EL (cell line): ENCODE results near the gene FGF21.
"Not testable (repeated sequence)": the region's sequence is repeated elsewhere in the genome, so short reads cannot be mapped to it uniquely, and the experiment has no call there.

Experiments used
- DNase-seq: peaks from one replicate; pipeline ENCODE4 v3.0.0-alpha.2; 2016

FGF21 gene, protein sequence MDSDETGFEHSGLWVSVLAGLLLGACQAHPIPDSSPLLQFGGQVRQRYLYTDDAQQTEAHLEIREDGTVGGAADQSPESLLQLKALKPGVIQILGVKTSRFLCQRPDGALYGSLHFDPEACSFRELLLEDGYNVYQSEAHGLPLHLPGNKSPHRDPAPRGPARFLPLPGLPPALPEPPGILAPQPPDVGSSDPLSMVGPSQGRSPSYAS

GRCh38 chr19:48755084-48755641, at the start of gene FGF21:
Gene FGF21, plus strand, starts transcription at chr19:48755524. Its CDS starts 713 bp downstream, at chr19:48756237.
- DNase-seq, result peak; percentile 13

DNA sequence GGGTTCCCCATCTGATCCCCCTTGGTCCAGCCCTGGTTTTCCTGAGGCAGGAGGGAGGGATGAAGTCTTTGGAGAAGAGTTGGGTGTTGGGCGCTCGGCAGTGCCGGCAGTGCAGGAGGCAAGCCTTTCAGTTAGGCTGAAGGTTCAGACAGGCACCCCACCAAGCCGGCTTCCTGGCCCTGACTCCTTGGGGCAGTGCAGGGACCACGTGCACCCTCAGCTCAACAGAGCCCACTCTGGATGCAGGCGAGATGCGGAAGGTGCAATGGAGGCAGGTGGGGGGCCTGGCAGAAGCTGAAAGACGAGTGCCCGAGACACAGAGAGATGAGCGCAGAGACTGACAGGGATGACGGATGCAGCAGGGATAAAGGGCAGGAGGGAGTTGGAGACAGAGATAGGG, 46.9 kb upstream of the FGF21 start:
- DNase-seq, result no peak

DNA sequence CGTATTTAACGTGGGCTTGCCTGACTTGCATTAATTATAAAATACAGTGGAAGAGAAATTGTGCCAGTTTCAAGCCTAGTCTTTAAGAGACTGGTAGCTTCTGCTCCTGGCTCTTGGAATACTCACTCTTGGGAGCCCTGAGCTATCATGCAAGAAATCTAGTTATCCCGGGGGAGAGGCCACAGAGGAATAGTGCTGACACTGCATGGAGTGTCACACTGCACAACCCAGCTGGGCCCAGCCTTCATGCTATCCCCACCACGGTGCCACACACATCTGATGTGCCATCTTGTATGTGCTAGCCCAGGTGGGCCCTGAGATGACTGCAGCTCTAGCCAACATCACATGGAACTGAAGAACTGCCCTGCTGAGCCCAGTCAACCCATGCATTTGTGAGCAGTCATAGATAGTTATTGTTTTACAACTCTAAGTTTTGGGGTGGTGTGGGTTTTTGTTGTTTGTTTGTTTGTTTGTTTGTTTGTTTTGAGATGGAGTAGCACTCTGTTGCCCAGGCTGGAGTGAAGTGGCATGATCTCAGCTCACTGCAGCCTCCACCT, 44.1 kb upstream of the FGF21 start:
- no peak for DNase-seq

DNA sequence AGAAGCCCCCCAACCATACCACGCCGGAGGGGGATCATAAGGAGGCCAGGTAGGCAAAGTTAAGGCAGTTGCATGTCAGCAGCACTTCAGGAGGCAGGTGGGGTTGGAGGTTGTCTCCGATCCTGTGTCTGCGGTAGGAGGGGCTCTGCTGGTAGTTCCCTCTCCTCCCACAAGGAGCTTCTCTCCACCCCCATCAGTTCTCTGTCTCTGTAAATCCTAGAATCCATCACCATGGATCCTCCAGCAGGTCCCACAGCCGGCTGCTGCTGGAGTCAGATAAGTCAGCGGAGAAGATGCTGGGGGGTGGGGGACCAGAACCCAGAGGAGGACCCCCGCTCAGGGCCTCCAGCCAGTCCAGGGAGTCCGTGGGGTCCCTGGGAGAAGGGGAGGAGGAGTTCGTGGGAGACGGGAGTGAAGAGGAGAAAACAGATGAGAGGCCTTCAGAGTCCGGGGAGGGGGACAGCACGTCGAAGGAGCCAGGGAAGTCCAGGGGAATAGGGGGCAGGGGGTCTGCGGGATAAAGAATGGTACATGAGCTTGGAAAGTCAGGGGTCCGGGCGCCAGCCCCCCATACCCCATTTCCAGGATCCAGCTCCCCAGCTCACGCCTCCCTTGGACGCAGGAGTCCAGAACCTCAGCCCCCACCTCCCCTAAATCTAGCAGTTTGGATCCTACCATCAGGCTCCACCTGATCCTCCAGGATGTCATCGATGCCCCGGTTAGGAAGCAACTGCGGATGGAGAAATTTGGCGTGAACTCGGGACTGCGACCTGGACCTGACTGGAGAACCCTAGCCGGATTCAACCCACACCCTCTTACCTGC, 42.1 kb upstream of the FGF21 start:
- peak; percentile 23 for DNase-seq

GRCh38 chr19:48713864-48714755, 41.2 kb upstream of the FGF21 start:
- peak; percentile 100 for DNase-seq

- DNase-seq, result no peak
Measured at GRCh38 chr19:48714759-48715675, 40.3 kb upstream of the FGF21 start.

DNA sequence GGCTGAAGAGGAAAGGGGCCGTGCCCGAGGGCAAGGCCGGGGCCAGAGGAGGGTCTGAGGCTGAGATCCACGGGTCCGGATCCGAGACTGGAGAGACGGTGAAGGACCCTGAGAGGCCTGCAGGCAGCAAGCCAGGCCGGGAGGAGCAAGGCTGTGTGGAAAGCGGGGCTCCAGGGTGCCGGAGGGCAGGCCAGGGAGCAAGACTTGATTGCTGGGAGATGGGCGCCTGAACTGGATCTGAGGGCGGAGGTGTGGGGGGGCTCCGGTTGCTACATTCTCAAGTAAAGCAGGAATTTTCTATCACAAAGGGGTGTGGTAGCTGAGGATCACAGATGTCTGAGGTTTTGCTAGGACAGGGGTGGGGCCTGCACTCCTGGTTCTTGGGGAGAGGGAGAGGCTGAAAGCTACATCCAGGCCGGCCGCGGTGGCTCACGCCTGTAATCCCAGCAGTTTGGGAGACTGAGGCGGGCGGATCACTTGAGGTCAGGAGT, 39.6 kb upstream of the FGF21 start:
- DNase-seq, result peak; percentile 40

GRCh38 chr19:48716562-48717291, 38.6 kb upstream of the FGF21 start:
- DNase-seq, result peak; percentile 79

GRCh38 chr19:48718106-48718505, 37.2 kb upstream of the FGF21 start:
- DNase-seq, result not testable (repeated sequence)

- DNase-seq, result no peak
Measured at GRCh38 chr19:48718711-48719231, 36.6 kb upstream of the FGF21 start.

- DNase-seq, result no peak
Measured at GRCh38 chr19:48719263-48720171, 35.8 kb upstream of the FGF21 start, which contains the start of gene MAMSTR. Gene MAMSTR, minus strand, starts transcription at chr19:48719725. Its CDS starts 694 bp downstream, at chr19:48719031.

DNA sequence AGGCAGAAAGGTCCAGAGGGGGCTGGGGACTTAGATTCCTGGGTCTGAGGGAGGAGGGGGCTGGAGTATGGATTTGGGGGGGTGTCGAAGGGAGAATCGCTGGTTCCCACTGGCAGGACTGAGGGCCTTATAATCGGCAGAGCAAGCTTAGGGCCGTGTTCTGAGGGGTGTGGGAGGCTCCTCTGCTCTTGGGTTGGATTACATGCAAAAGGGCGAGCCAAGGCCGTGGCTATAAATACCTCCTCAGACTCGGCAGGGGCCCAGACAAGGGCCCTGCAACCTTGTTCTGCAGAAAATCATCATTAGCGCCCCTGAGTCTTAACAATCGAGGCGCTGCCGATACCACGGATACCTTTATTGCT, 35.1 kb upstream of the FGF21 start:
- no peak for DNase-seq

GRCh38 chr19:48720613-48721296, 34.6 kb upstream of the FGF21 start:
- DNase-seq, result peak; percentile 100

- DNase-seq, result no peak
Measured at GRCh38 chr19:48722196-48722708, 33.1 kb upstream of the FGF21 start.

GRCh38 chr19:48724796-48725753, 30.2 kb upstream of the FGF21 start:
- peak; percentile 96 for DNase-seq

- DNase-seq, result no peak
Measured at GRCh38 chr19:48726556-48726955, 28.8 kb upstream of the FGF21 start.
